GM13977 (cell line): ENCODE measurements around the gene DHRS7C.

Source experiments
- DNase-seq: peaks from one replicate; pipeline ENCODE4 v3.0.0; 2012; ENCODE audit warnings: low spot score
- CTCF ChIP-seq: IDR thresholded peaks from 2 replicates; pipeline ENCODE4 v1.5.1; 2012; ENCODE audit warnings: mild to moderate bottlenecking, control low read depth; ENCODE audit not compliant: insufficient read depth; ENCODE audit errors: extremely low read depth, missing control alignments
- in situ Hi-C: fragments of 300-500 bp; cut with MboI; formaldehyde crosslinking; loops from one replicate; pipeline ENCODE4 v1.12.0; 2022; ENCODE audit warnings: low sequenced_read_pairs, low pct_unique_long_range_greater_than_20kb, mixed read lengths, inconsistent platforms; ENCODE audit not compliant: unreplicated experiment

Gene DHRS7C

DNA sequence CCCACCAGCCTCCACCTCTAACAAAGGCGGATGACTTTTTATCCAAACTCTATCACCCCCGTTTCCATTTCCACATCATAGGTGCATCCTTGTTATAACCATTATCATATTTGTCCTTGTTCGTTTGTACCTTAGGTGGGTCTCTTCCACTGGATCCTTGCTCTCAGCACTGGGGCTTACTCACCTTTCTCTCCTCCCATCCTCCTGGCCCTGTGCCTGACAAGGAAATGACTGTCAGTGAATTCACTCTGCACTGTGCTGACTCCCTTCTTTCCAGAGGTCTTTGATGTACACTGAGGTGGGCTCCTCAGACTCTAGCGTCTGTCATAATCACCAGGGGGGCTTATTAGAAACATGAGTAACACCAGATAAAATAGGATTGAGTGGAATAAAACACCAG lies 27.4 kb upstream of the DHRS7C start:
- no peak for DNase-seq
- in situ Hi-C loops: no loop called here
- TF ChIP-seq CTCF: no peak

DNA sequence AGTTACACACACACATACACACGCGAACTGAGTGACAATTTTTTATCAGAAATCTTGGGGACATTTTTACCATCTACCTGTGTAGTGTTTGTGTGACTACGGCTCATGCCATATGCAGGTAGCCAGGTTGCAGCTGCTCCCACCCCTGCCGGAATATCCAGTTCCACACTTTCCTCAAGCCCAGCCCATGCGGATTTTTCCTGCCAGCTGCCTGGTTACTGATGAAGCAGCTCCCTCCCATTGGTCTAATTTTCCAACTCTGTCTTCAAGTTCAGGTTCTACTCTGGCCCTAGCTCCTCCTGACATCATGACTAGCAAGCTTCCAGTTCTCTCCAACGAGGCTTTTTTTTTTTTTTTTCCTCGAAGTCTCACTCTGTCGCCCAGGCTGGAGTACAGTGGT lies 25.7 kb upstream of the DHRS7C start:
- no peak for TF ChIP-seq CTCF
- in situ Hi-C loops: no loop called here
- no peak for DNase-seq

DNA sequence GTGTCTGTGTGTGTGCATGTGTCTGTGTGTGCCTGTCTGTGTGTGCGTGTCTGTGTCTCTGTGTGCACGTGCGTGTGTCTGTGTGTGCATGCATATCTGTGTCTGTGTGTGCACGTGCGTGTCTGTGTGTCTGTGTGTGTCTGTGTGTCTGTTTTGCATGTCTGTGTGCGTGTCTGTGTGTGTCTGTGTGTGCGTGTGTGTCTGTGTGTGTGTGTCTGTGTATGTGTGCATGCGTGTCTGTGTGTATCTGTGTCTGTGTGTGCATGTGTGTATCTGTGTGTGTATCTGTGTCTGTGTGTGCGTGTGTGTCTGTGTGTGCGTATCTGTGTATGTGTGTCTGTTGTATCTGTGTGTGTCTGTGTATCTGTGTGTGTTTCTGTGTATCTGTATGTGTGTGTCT lies 25.1 kb upstream of the DHRS7C start:
- DNase-seq: no peak
- in situ Hi-C loops: no loop called here
- TF ChIP-seq CTCF: no peak

GRCh38 chr17:9814337-9814945 lies 23.0 kb upstream of the DHRS7C start:
- TF ChIP-seq CTCF: no peak
- no peak for DNase-seq
- in situ Hi-C loops: no loop called here

DNA sequence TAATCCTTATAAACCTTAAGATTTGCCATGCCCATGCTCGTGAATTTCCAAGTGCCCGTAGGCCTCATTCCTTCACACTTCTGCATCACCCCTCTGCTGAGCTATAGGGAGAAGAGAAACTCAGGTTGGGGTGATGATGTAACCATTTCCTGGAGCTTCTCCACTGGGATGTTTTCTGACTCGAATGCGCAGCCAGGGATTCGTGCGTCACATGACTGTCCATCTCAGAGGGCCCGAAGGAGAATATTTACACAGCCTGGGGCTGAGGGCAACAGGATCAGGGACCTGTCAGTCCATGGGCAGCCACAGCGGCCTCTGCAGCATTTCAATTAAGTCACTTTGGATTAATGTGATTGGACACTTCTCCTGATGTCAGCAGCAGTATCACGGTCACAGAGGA lies 21.8 kb upstream of the DHRS7C start:
- no peak for DNase-seq
- TF ChIP-seq CTCF: no peak
- in situ Hi-C loops: no loop called here

DNA sequence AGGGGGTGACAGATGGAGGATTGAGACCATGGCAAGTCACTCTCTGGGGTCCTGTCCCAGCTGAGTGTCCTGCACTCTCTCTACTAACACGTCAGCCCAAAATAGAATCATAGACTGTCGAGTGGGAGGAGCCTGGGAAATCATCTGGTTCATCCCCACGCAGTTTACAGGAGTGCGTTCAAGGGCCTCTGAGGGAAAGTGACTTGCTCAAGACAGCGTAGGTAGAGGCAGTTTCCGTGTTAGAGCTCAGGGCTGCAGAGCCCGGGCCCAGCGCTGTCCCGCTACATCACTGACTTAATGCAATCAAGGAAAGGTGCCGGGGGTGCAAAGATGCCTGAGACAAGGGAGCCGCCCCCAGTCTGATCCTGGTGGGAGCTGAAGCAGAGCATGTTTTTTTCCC lies 20.1 kb upstream of the DHRS7C start:
- no peak for TF ChIP-seq CTCF
- no peak for DNase-seq
- in situ Hi-C loops: no loop called here

DNA sequence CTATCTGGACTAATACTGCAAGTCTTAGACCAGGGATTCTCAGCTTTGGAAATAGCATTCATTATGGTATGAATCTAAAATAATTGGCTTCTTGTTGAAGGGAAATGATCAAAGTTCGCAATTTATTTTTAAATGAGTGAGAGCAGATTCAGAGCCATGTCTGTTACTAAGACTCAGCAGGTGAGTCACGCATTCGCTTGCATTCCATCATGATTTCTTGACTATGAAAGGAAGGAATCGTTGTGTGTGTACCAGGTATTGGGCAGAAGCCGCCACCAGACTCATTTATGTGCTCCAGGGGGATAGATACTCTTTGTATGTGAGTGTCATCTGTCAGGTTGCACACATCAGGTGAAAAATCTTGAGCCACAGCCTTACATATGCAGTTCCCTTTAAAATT lies 19.7 kb upstream of the DHRS7C start:
- TF ChIP-seq CTCF: no peak
- in situ Hi-C loops: no loop called here
- no peak for DNase-seq
